ENCODE measurements around the gene DDAH1.

DNA sequence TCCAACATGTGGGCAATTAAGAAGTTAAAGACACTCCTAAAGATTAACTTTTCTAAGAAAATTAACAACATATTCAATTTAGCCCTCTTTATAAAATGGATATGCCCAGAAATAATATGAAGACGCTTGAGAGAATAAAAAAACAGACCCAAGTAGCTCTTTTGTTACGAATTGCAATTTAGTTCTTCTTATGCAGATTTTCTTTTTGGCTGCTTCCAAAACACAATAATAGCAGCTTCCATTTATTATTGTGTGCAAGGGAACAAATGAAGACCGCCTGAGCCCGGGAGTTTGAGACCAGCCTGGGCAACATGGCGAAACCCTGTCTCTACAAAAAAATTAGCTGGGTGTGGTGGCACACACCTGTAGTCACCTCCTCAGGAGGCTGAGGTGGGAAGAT, 138.1 kb downstream of the DDAH1 start:
- TF ChIP-seq, protein P1, sequence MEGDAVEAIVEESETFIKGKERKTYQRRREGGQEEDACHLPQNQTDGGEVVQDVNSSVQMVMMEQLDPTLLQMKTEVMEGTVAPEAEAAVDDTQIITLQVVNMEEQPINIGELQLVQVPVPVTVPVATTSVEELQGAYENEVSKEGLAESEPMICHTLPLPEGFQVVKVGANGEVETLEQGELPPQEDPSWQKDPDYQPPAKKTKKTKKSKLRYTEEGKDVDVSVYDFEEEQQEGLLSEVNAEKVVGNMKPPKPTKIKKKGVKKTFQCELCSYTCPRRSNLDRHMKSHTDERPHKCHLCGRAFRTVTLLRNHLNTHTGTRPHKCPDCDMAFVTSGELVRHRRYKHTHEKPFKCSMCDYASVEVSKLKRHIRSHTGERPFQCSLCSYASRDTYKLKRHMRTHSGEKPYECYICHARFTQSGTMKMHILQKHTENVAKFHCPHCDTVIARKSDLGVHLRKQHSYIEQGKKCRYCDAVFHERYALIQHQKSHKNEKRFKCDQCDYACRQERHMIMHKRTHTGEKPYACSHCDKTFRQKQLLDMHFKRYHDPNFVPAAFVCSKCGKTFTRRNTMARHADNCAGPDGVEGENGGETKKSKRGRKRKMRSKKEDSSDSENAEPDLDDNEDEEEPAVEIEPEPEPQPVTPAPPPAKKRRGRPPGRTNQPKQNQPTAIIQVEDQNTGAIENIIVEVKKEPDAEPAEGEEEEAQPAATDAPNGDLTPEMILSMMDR (IDR thresholded peaks at IDR 0.05), result no peak
- no peak for TF ChIP-seq POLR2A (IDR thresholded peaks at IDR 0.05)
